NCI-H748 (cell line): Measurements from ENCODE around the gene CENPW.

ENCODE experiments used
- DNase-seq: peaks from one replicate; lab custom pipeline; 2025; ENCODE audit not compliant: unreplicated experiment; lab: John Stamatoyannopoulos, UW

The CENPW gene

GRCh38 chr6:126373344-126373743 is 33.4 kb downstream of the CENPW start:
- no peak for DNase-seq

- DNase-seq: no peak
Measured at GRCh38 chr6:126374372-126374771, 34.5 kb downstream of the CENPW start.

- no peak for DNase-seq
Measured at GRCh38 chr6:126376682-126377081, 36.8 kb downstream of the CENPW start.

- DNase-seq: no peak
Measured at GRCh38 chr6:126377594-126378153, 37.8 kb downstream of the CENPW start.

GRCh38 chr6:126380072-126380583 is 40.2 kb downstream of the CENPW start:
- no peak for DNase-seq

GRCh38 chr6:126381498-126381897 is 41.6 kb downstream of the CENPW start:
- DNase-seq: no peak

- DNase-seq: no peak
Measured at GRCh38 chr6:126383203-126383602, 43.3 kb downstream of the CENPW start.

GRCh38 chr6:126385536-126385935 is 45.6 kb downstream of the CENPW start:
- no peak for DNase-seq

GRCh38 chr6:126388104-126388598 is 48.2 kb downstream of the CENPW start:
- peak; percentile 6 for DNase-seq

- DNase-seq: no peak
Measured at GRCh38 chr6:126396131-126396530, 56.2 kb downstream of the CENPW start.
